HepG2 (cell line): ENCODE measurements around the gene ITGA7. TPM values are rescaled to one million over a fixed set of nuclear protein-coding genes. Genes with fewer than 3 reads are reported as not detected.
A peak's percentile ranks its signal among the peaks of the same experiment; 100 is the strongest.

Experiments used
- ELF3 ChIP-seq: IDR thresholded peaks from 2 replicates; pipeline ENCODE4 v1.6.1; 2016; ENCODE audit warnings: missing genetic modification reagents, missing compliant biosample characterization
- HIVEP1 ChIP-seq: sonication (generic); formaldehyde crosslinking; IDR thresholded peaks from 2 replicates; pipeline ENCODE4 v1.4.0; 2020; ENCODE audit warnings: mild to moderate bottlenecking, missing genetic modification reagents
- KDM6A ChIP-seq: IDR thresholded peaks from 2 replicates; pipeline ENCODE4 v1.6.1; 2016; ENCODE audit warnings: low read depth
- MAX ChIP-seq: IDR thresholded peaks from 2 replicates; pipeline ENCODE4 v1.6.1; 2012; ENCODE audit warnings: inconsistent platforms
- NBN ChIP-seq: fragments of 450-650 bp; conservative IDR thresholded peaks from 2 replicates; pipeline ENCODE4 v1.6.1; 2017
- NONO ChIP-seq, 2 experiments: fragments of 450-650 bp in 1 of 2; sonication (generic) in 1 of 2; formaldehyde crosslinking in 1 of 2; IDR thresholded peaks in 1 of 2; conservative IDR thresholded peaks in 1 of 2; 2 replicates each; pipeline versions ENCODE4 v1.6.1 to v1.8.0; 2017 to 2022; ENCODE audit warnings: mild to moderate bottlenecking in 1 of 2, missing genetic modification reagents in 1 of 2, moderate library complexity in 1 of 2
- POLR2AphosphoS5 ChIP-seq: IDR thresholded peaks from 2 replicates; pipeline ENCODE4 v1.6.1; 2012; ENCODE audit warnings: low read depth, low read length
- SMAD1 ChIP-seq: sonication (generic); formaldehyde crosslinking; IDR thresholded peaks from 2 replicates; pipeline ENCODE4 v1.4.0; 2020; ENCODE audit warnings: missing genetic modification reagents, low read depth, mild to moderate bottlenecking, borderline replicate concordance
- SRF ChIP-seq: IDR thresholded peaks from 2 replicates; pipeline ENCODE4 v1.6.1; 2011; ENCODE audit warnings: mild to moderate bottlenecking, low read depth, low read length, moderate library complexity
- SYNCRIP ChIP-seq: fragments of 200-400 bp; formaldehyde crosslinking; IDR thresholded peaks from 2 replicates; pipeline ENCODE4 v1.6.1; 2018; ENCODE audit warnings: mild to moderate bottlenecking, low read depth, low read length; ENCODE audit not compliant: insufficient read depth
- ZBTB46 ChIP-seq: sonication (generic); formaldehyde crosslinking; IDR thresholded peaks from 2 replicates; pipeline ENCODE4 v1.4.0; 2020; ENCODE audit warnings: mild to moderate bottlenecking, missing genetic modification reagents, borderline replicate concordance
- ZFP90 ChIP-seq: sonication (generic); formaldehyde crosslinking; IDR thresholded peaks from 2 replicates; pipeline ENCODE4 v1.8.0; 2022; ENCODE audit warnings: missing genetic modification reagents, mild to moderate bottlenecking, inconsistent platforms, borderline replicate concordance
- ZNF232 ChIP-seq: sonication (generic); formaldehyde crosslinking; IDR thresholded peaks from 2 replicates; pipeline ENCODE4 v1.4.0; 2020; ENCODE audit warnings: missing genetic modification reagents, borderline replicate concordance
- ZNF296 ChIP-seq: sonication (generic); formaldehyde crosslinking; conservative IDR thresholded peaks from 2 replicates; pipeline ENCODE4 v1.5.0; 2020; ENCODE audit warnings: mild to moderate bottlenecking, missing genetic modification reagents
- ZNF460 ChIP-seq: sonication (generic); formaldehyde crosslinking; IDR thresholded peaks from 2 replicates; pipeline ENCODE4 v1.5.1; 2020; ENCODE audit warnings: missing genetic modification reagents, mild to moderate bottlenecking, borderline replicate concordance
- ZNF670 ChIP-seq: sonication (generic); formaldehyde crosslinking; IDR thresholded peaks from 2 replicates; pipeline ENCODE4 v1.8.0; 2022; ENCODE audit warnings: mild to moderate bottlenecking, missing genetic modification reagents, borderline replicate concordance
- ZNF772 ChIP-seq: sonication (generic); formaldehyde crosslinking; IDR thresholded peaks from 2 replicates; pipeline ENCODE4 v1.5.0; 2020; ENCODE audit warnings: mild to moderate bottlenecking, missing genetic modification reagents
- polyA plus RNA-seq, 8 experiments: library from polyadenylated mRNA; depleted of rRNA in 3 of 8; stranded (reverse) in 7 of 8; unstranded in 1 of 8; fragments of >200 nt; fragmentation: Illumina TruSeq in 4 of 8; extraction: Trizol in 4 of 8; gene quantifications; 2 replicates each; pipeline versions ENCODE4 v1.2.1 to v1.2.3, GENCODE V29; 2011 to 2016; ENCODE audit warnings: low read depth in 4 of 8, missing spikeins in 1 of 8, mixed read lengths in 1 of 8; ENCODE audit not compliant: insufficient read depth in 1 of 8
- total RNA-seq, 5 experiments: library from RNA; depleted of rRNA; stranded (reverse); fragments of >200 nt; fragmentation: Illumina TruSeq; extraction: Trizol; gene quantifications; 2 replicates each; pipeline ENCODE4 v1.2.3, GENCODE V29; 2016; ENCODE audit warnings: low read depth in 1 of 5
- TF ChIP-seq, protein P1 (sequence below): sonication (generic); formaldehyde crosslinking; IDR thresholded peaks from 2 replicates; pipeline ENCODE4 v1.8.1; 2023; ENCODE audit warnings: mild to moderate bottlenecking, missing genetic modification reagents
- TF ChIP-seq, protein P2 (sequence below): IDR thresholded peaks from 2 replicates; pipeline ENCODE4 v1.6.1; 2016; ENCODE audit warnings: missing genetic modification reagents, missing compliant biosample characterization
- TF ChIP-seq, protein P3 (sequence below): sonication (generic); formaldehyde crosslinking; IDR thresholded peaks from 2 replicates; pipeline ENCODE4 v1.5.1; 2020; ENCODE audit warnings: mild to moderate bottlenecking, missing genetic modification reagents, borderline replicate concordance

The ITGA7 gene
- total and polyA plus RNA-seq, 2 of the 13 experiments (the other 11 are each of a cell fraction or from before 2014, with no cell fraction given), result 0.65 to 0.75 TPM

GRCh38 chr12:55681142-55682077, 26.3 kb downstream of the ITGA7 start (continued):
- peak; percentile 58 for TF ChIP-seq MAX
- TF ChIP-seq SMAD1 (CRISPR knock-in tag), result 0 out of 2 replicates have a peak, but pooled peaks have one; percentile 57
- no peak for TF ChIP-seq NONO (IDR thresholded peaks at IDR 0.05)
- peak; percentile 69 for TF ChIP-seq NONO (CRISPR knock-in tag; conservative IDR thresholded peaks at IDR 0.05)
- TF ChIP-seq ZBTB46, result no peak
- no peak; the same call in 1 of the 2 replicates for TF ChIP-seq ZNF460 (CRISPR knock-in tag)
- no peak for TF ChIP-seq ZNF232 (CRISPR knock-in tag)
- peak; percentile 78 for TF ChIP-seq ELF3 (CRISPR knock-in tag)
- TF ChIP-seq ZNF772 (CRISPR knock-in tag), result peak; percentile 80
- TF ChIP-seq ZNF670 (CRISPR knock-in tag), result no peak
- TF ChIP-seq SYNCRIP, result no peak
- TF ChIP-seq, protein P1, sequence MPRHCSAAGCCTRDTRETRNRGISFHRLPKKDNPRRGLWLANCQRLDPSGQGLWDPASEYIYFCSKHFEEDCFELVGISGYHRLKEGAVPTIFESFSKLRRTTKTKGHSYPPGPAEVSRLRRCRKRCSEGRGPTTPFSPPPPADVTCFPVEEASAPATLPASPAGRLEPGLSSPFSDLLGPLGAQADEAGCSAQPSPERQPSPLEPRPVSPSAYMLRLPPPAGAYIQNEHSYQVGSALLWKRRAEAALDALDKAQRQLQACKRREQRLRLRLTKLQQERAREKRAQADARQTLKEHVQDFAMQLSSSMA (CRISPR knock-in tag), result no peak
- peak; percentile 51; the same call in 1 of the 2 replicates for TF ChIP-seq HIVEP1 (CRISPR knock-in tag)
- TF ChIP-seq SRF, result no peak
- TF ChIP-seq, protein P2, sequence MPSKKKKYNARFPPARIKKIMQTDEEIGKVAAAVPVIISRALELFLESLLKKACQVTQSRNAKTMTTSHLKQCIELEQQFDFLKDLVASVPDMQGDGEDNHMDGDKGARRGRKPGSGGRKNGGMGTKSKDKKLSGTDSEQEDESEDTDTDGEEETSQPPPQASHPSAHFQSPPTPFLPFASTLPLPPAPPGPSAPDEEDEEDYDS (CRISPR knock-in tag), result peak; percentile 78
- no peak for TF ChIP-seq NBN
- TF ChIP-seq, protein P3, sequence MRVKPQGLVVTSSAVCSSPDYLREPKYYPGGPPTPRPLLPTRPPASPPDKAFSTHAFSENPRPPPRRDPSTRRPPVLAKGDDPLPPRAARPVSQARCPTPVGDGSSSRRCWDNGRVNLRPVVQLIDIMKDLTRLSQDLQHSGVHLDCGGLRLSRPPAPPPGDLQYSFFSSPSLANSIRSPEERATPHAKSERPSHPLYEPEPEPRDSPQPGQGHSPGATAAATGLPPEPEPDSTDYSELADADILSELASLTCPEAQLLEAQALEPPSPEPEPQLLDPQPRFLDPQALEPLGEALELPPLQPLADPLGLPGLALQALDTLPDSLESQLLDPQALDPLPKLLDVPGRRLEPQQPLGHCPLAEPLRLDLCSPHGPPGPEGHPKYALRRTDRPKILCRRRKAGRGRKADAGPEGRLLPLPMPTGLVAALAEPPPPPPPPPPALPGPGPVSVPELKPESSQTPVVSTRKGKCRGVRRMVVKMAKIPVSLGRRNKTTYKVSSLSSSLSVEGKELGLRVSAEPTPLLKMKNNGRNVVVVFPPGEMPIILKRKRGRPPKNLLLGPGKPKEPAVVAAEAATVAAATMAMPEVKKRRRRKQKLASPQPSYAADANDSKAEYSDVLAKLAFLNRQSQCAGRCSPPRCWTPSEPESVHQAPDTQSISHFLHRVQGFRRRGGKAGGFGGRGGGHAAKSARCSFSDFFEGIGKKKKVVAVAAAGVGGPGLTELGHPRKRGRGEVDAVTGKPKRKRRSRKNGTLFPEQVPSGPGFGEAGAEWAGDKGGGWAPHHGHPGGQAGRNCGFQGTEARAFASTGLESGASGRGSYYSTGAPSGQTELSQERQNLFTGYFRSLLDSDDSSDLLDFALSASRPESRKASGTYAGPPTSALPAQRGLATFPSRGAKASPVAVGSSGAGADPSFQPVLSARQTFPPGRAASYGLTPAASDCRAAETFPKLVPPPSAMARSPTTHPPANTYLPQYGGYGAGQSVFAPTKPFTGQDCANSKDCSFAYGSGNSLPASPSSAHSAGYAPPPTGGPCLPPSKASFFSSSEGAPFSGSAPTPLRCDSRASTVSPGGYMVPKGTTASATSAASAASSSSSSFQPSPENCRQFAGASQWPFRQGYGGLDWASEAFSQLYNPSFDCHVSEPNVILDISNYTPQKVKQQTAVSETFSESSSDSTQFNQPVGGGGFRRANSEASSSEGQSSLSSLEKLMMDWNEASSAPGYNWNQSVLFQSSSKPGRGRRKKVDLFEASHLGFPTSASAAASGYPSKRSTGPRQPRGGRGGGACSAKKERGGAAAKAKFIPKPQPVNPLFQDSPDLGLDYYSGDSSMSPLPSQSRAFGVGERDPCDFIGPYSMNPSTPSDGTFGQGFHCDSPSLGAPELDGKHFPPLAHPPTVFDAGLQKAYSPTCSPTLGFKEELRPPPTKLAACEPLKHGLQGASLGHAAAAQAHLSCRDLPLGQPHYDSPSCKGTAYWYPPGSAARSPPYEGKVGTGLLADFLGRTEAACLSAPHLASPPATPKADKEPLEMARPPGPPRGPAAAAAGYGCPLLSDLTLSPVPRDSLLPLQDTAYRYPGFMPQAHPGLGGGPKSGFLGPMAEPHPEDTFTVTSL (CRISPR knock-in tag), result peak; percentile 27; the same call in 1 of the 2 replicates
- TF ChIP-seq ZFP90, result peak; percentile 58
- peak; percentile 90 for TF ChIP-seq POLR2AphosphoS5
- no peak for TF ChIP-seq ZNF296 (CRISPR knock-in tag)
- TF ChIP-seq KDM6A (CRISPR knock-in tag), result no peak
